Activated CD4-positive, alpha-beta memory T cell treated with anti-CD3 and anti-CD28 coated beads, Interleukin-2, amount 10 ng/mL, durations not matched to agents 7 days and 5 days (primary cell): Measurements from ENCODE around the gene NUCB1. TPM values are rescaled to one million over a fixed set of nuclear protein-coding genes. Genes with fewer than 3 reads are reported as not detected.

Source experiments
- CTCF ChIA-PET: fragments of 350-600 bp; sonication (Branson Sonifier 250); formaldehyde crosslinking; loops from one replicate; lab custom pipeline; 2021; ENCODE audit warnings: antibody characterized with exemption, inconsistent platforms; lab: Charles Lee
- POLR2A ChIA-PET: fragments of 350-600 bp; sonication (Branson Sonifier 250); formaldehyde crosslinking; loops from one replicate; lab custom pipeline; 2021; ENCODE audit warnings: antibody characterized with exemption; lab: Charles Lee
- DNase-seq: peaks from one replicate; pipeline ENCODE4 v3.0.0-alpha.2; 2020
- H3K27ac Mint-ChIP-seq: one replicate; pipeline ENCODE4 v1.8.0; 2021; ENCODE audit warnings: mild to moderate bottlenecking, mixed read lengths
- H3K27me3 Mint-ChIP-seq: one replicate; pipeline ENCODE4 v1.8.0; 2021; ENCODE audit warnings: mixed read lengths
- H3K36me3 Mint-ChIP-seq: one replicate; pipeline ENCODE4 v1.8.0; 2021; ENCODE audit warnings: low read depth, mixed read lengths
- H3K4me1 Mint-ChIP-seq: one replicate; pipeline ENCODE4 v1.8.0; 2021; ENCODE audit warnings: mixed read lengths
- H3K4me3 Mint-ChIP-seq: one replicate; pipeline ENCODE4 v1.8.0; 2021; ENCODE audit warnings: mild to moderate bottlenecking, mixed read lengths
- H3K9me3 Mint-ChIP-seq: one replicate; pipeline ENCODE4 v1.8.0; 2021; ENCODE audit warnings: mixed read lengths
- total RNA-seq, 2 experiments: library from RNA; stranded (reverse); gene quantifications; one replicate each; pipeline ENCODE4 v1.2.3, GENCODE V29; 2021

The NUCB1 gene
- total RNA-seq, 2 experiments from 2014 or later = 287 to 300 TPM

- Mint-ChIP-seq H3K4me3 (no peak overlapping the region), H3K27ac (no peak overlapping the region), H3K36me3 (no peaks in the 10 kb centered on the region), H3K9me3 (no peaks in the 10 kb centered on the region), H3K27me3 (peaks cover 3% of the 10 kb centered on the region), H3K4me1 (peaks cover 12% of the 10 kb centered on the region)
- CTCF ChIA-PET = interaction anchor here (1.0 to 1.5 kb wide), 2 partner anchors 42 to 65 kb away, joined by 3 to 5 read pairs; partner anchors contain the start of genes GYS1 and RUVBL2
- no peak for DNase-seq
- POLR2A ChIA-PET = interaction anchor here (0.8 to 1.2 kb wide), 2 partner anchors 25 to 42 kb away, joined by 3 read pairs; no protein-coding TSS in a partner anchor
Observed at GRCh38 chr19:48928164-48929025, 28.3 kb downstream of the NUCB1 start.

DNA sequence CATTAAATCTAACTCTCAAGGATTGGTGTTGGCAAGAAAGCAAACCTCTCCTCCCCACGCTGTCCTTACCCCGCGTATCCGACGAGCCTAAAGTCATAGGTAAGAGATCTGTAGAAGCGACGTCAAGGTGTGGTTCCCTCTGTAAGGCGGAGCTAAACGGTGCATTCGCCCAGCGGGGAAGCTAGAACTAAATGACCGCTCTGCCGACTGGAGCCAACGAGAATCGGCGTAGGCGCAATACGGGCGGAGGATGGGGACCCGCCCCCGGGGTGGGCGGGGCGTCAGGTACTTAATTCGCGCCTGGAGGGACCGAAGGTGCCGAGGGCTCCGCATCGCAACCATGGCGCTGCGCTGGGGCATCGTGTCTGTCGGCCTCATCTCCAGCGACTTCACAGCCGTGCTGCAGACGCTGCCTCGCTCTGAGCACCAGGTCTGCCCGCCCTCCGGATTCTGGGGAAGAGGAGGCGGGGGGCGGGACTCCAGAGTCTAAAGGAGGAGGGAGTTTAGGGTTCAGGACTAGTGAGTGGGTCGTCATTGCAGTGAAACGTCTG lies 33.3 kb downstream of the NUCB1 start, which contains the start of gene DHDH:
Gene DHDH, plus strand, starts transcription at position 318 of the 551 bp plus-strand sequence. Its CDS starts 23 bp downstream, at position 341.
- H3K36me3 Mint-ChIP-seq = peaks cover 2% of the 10 kb centered on the region
- POLR2A ChIA-PET = interaction anchor here (0.7 to 1.9 kb wide), 9 partner anchors 18 to 127 kb away, joined by 3 to 16 read pairs (median 4); partner anchors contain the start of genes BAX, GYS1, NUCB1 and PPP1R15A
- H3K4me1 Mint-ChIP-seq = peaks cover 20% of the 10 kb centered on the region
- CTCF ChIA-PET = interaction anchor here (1.2 to 2.2 kb wide), 8 partner anchors 33 to 138 kb away, joined by 3 to 13 read pairs (median 5); partner anchors contain the start of genes GYS1, NUCB1 and RUVBL2
- peak; percentile 88 for DNase-seq
- peaks cover 3% of the 10 kb centered on the region for H3K27me3 Mint-ChIP-seq
- H3K4me3 Mint-ChIP-seq = peak within 1 kb of the TSS; percentile 75
- no peaks in the 10 kb centered on the region for H3K9me3 Mint-ChIP-seq
- H3K27ac Mint-ChIP-seq = peak within 1 kb of the TSS; percentile 36

DNA sequence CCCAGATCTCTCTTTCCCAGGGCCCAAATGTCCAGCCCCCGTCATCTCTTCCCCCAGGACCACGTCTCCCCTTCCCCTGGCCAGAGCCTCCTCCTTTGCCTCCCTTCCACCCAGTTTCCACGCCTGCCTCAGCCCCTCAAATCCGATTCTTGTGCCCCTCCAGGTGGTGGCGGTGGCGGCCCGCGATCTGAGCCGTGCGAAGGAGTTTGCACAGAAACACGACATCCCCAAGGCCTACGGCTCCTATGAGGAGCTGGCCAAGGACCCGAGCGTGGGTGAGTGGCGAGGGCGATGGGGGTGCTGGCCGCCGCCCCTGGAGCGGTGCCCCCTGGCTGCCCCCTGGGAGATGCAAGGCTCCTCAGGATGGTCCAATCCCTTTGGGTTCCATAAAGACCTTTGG lies 34.7 kb downstream of the NUCB1 start:
- Mint-ChIP-seq H3K36me3 (peaks cover 2% of the 10 kb centered on the region), H3K27me3 (peaks cover 3% of the 10 kb centered on the region), H3K27ac (no peak overlapping the region), H3K9me3 (no peaks in the 10 kb centered on the region), H3K4me1 (peaks cover 20% of the 10 kb centered on the region), H3K4me3 (no peak overlapping the region)
- ChIA-PET CTCF (no interaction called here), POLR2A (no interaction called here)
- DNase-seq = no peak

- H3K27ac Mint-ChIP-seq = no peak overlapping the region
- ChIA-PET CTCF (interaction anchor here (0.6 to 0.7 kb wide), 4 partner anchors 14 to 258 kb away, joined by 3 to 4 read pairs (median 3); no protein-coding TSS in a partner anchor), POLR2A (no interaction called here)
- H3K27me3 Mint-ChIP-seq = peaks cover 3% of the 10 kb centered on the region
- H3K36me3 Mint-ChIP-seq = peaks cover 2% of the 10 kb centered on the region
- H3K9me3 Mint-ChIP-seq = peaks cover 2% of the 10 kb centered on the region
- no peak overlapping the region for H3K4me3 Mint-ChIP-seq
- no peak for DNase-seq
- H3K4me1 Mint-ChIP-seq = peaks cover 20% of the 10 kb centered on the region
Observed at GRCh38 chr19:48935864-48936263, 35.8 kb downstream of the NUCB1 start.

DNA sequence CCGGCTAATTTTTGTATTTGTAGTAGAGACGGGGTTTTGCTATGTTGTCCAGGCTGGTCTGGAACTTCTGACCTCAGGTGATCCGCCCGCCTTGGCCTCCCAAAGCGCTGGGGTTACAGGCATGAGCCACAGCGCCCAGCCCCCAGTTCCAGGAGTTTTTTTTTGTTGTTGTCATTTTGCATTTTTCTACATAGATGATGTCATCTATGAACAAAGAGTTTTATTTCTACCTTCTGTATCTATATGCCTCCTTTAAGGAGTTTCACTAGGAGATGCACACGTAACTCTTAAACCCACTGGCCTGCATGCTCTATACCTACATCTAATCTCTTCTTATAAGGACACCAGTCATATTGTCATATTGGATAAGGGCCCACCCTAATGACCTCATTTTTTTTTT lies 38.1 kb downstream of the NUCB1 start:
- Mint-ChIP-seq H3K27me3 (peaks cover 1% of the 10 kb centered on the region), H3K4me3 (no peak overlapping the region), H3K27ac (no peak overlapping the region), H3K4me1 (peaks cover 16% of the 10 kb centered on the region), H3K36me3 (peaks cover 8% of the 10 kb centered on the region), H3K9me3 (peaks cover 2% of the 10 kb centered on the region)
- ChIA-PET CTCF (no interaction called here), POLR2A (no interaction called here)
- no peak for DNase-seq

DNA sequence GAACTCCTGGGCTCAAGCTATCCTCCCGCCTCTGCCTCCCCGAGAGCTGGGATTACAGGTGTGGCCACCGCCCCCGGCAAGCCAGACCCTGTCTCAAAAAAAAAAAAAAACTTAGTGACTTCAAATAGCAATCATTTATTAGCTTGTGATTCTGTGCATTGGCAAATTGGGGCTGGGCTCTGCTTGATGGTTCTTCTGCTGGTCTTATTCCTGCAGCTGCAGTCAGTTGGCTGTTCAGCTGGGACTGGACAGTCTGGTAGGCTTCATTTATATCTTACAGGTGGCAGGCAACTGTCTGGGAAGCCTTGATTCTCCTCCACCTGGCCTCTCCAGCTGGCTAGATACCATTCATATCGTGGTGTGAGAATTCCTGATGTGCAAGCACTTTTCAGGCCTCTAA lies 40.8 kb downstream of the NUCB1 start:
- POLR2A ChIA-PET = interaction anchor here (0.7 kb wide), 1 partner anchor 40 kb away, joined by 3 read pairs; no protein-coding TSS in a partner anchor

DNA sequence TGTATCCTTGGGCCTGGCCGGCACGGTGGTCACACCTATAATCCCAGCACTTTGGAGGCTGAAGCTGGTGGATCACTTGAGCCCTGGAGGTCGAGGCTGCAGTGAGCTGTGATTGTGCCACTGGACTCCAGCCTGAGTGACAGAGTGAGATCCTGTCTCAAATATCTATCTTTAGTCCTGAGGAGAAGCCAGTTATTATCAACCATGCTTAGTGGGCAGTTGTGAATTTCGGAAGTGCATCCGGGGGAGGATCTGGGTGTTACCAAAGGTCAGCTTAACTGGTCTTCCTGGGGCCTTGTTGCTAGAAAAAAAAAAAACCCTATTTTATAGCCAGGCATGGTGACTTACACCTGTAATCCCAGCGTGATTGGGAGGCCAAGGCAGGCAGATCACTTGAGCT lies 43.0 kb downstream of the NUCB1 start:
- no peak for DNase-seq
- peaks cover 8% of the 10 kb centered on the region for H3K36me3 Mint-ChIP-seq
- CTCF ChIA-PET = interaction anchor here (1.4 to 1.5 kb wide), 2 partner anchors 11 to 256 kb away, joined by 5 to 6 read pairs; partner anchors contain the start of gene BAX
- peaks cover 8% of the 10 kb centered on the region for H3K9me3 Mint-ChIP-seq
- POLR2A ChIA-PET = interaction anchor here (0.7 kb wide), 1 partner anchor 69 kb away, joined by 4 read pairs; no protein-coding TSS in a partner anchor
- H3K4me1 Mint-ChIP-seq = no peaks in the 10 kb centered on the region
- no peak overlapping the region for H3K27ac Mint-ChIP-seq
- H3K4me3 Mint-ChIP-seq = no peak overlapping the region
- no peaks in the 10 kb centered on the region for H3K27me3 Mint-ChIP-seq

More for the DNA sequence above, 40.8 kb downstream of the NUCB1 start:
- H3K4me3 Mint-ChIP-seq = no peak overlapping the region
- CTCF ChIA-PET = interaction anchor here (1.0 to 1.2 kb wide), 2 partner anchors 53 to 77 kb away, joined by 3 read pairs; partner anchors contain the start of gene RUVBL2
- peaks cover 8% of the 10 kb centered on the region for H3K36me3 Mint-ChIP-seq
- DNase-seq = no peak
- peaks cover 2% of the 10 kb centered on the region for H3K4me1 Mint-ChIP-seq
- H3K9me3 Mint-ChIP-seq = peaks cover 2% of the 10 kb centered on the region
- H3K27me3 Mint-ChIP-seq = no peaks in the 10 kb centered on the region
- no peak overlapping the region for H3K27ac Mint-ChIP-seq

DNA sequence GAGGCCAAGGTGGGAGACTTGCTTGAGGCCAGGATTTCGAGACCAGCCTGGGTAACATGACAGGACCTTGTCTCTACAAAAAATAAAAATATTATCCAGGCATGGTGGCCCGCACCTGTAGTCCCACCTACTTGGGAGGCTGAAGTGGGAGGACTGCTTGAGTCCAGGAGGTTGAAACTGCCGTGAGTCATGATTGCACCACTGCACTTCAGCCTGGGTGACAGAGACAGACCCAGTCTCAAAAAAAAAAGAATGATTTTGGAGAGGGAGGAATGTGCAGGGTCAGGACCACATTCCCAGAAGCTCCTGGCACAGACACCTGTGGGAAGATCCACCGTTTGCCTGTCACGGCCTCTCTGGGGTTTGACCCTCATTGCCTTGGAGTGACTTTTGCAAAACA lies 45.3 kb downstream of the NUCB1 start:
- Mint-ChIP-seq H3K4me1 (no peaks in the 10 kb centered on the region), H3K4me3 (no peak overlapping the region), H3K9me3 (peaks cover 11% of the 10 kb centered on the region), H3K27ac (no peak overlapping the region), H3K27me3 (no peaks in the 10 kb centered on the region), H3K36me3 (peaks cover 8% of the 10 kb centered on the region)
- ChIA-PET POLR2A (no interaction called here), CTCF (no interaction called here)
- DNase-seq = no peak

DNA sequence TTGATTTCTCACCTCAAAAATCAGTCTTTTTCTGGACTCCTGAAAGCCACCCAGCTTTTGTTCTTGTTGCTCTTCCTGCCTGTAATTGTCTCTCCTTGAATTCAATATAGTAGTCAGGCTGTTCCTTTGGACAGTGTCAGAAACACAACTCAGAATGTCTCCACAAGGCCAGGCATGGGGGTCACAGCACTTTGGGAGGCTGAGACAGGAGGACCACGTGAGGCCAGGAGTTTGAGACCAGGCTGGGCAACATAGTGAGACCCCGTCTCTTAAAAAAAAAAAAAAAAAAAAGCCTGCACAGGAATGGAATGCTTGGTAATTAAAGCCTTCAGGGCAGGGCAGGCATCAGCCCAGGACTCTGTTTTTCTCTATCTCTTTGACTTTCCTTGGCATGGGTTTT lies 45.7 kb downstream of the NUCB1 start:
- CTCF ChIA-PET = no interaction called here
- DNase-seq = no peak
- Mint-ChIP-seq H3K4me3 (no peak overlapping the region), H3K4me1 (no peaks in the 10 kb centered on the region), H3K27me3 (no peaks in the 10 kb centered on the region), H3K36me3 (peaks cover 8% of the 10 kb centered on the region), H3K27ac (no peak overlapping the region), H3K9me3 (peaks cover 9% of the 10 kb centered on the region)
- POLR2A ChIA-PET = no interaction called here

- ChIA-PET CTCF (no interaction called here), POLR2A (no interaction called here)
- DNase-seq = no peak
- Mint-ChIP-seq H3K36me3 (peaks cover 3% of the 10 kb centered on the region), H3K27me3 (no peaks in the 10 kb centered on the region), H3K9me3 (peaks cover 9% of the 10 kb centered on the region), H3K27ac (no peak overlapping the region), H3K4me3 (no peak overlapping the region), H3K4me1 (no peaks in the 10 kb centered on the region)
Observed at GRCh38 chr19:48946463-48947257, 46.5 kb downstream of the NUCB1 start.

- peaks cover 9% of the 10 kb centered on the region for H3K9me3 Mint-ChIP-seq
- no peaks in the 10 kb centered on the region for H3K27me3 Mint-ChIP-seq
- ChIA-PET POLR2A (no interaction called here), CTCF (no interaction called here)
- no peaks in the 10 kb centered on the region for H3K4me1 Mint-ChIP-seq
- H3K4me3 Mint-ChIP-seq = no peak overlapping the region
- no peak for DNase-seq
- peaks cover 3% of the 10 kb centered on the region for H3K36me3 Mint-ChIP-seq
- no peak overlapping the region for H3K27ac Mint-ChIP-seq
Observed at GRCh38 chr19:48947258-48947542, 47.1 kb downstream of the NUCB1 start.

DNA sequence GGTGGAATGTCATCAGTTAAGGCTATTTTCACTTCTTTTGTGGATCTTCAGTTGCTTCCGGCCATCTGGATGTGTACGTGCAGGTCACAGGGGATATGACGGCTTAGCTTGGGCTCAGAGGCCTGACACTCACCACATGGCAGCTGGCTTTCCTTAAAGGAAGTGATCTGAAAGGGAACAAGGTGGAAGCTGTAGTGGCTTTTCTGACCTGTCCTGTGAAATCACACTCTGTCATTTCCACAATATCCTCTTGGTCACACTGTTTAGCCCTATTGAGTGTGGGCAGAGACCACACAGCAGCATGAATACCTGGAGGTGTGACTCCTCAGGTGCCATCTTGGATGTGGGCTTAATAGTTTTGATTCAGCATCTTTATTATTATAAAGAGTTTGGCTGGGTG lies 50.0 kb downstream of the NUCB1 start:
- Mint-ChIP-seq H3K9me3 (peaks cover 9% of the 10 kb centered on the region), H3K27me3 (no peaks in the 10 kb centered on the region), H3K36me3 (peaks cover 3% of the 10 kb centered on the region), H3K4me3 (no peak overlapping the region), H3K27ac (no peak overlapping the region), H3K4me1 (peaks cover 8% of the 10 kb centered on the region)
- POLR2A ChIA-PET = interaction anchor here (1.1 kb wide), 1 partner anchor 68 kb away, joined by 3 read pairs; no protein-coding TSS in a partner anchor
- CTCF ChIA-PET = interaction anchor here (0.6 kb wide), 1 partner anchor 14 kb away, joined by 4 read pairs; no protein-coding TSS in a partner anchor
- DNase-seq = no peak
